DND-41 (cell line): ENCODE results near the gene ACTL10.

ENCODE experiments used
- ATAC-seq: fragments of 200-7000 bp; cut with Tn5 transposase; 3 replicates; pipeline ENCODE4 v1.9.1; 2021; ENCODE audit warnings: low read depth; ENCODE audit not compliant: insufficient read depth
- DNase-seq: peaks from one replicate; pipeline ENCODE4 v3.0.0-alpha.2; 2020
- H2AFZ ChIP-seq: 2 replicates; pipeline ENCODE4 v1.6.0; 2012; ENCODE audit warnings: low read depth, low read length
- H3K27ac ChIP-seq: 2 replicates; pipeline ENCODE4 v1.5.1; 2012; ENCODE audit warnings: low read length, inconsistent platforms
- H3K27me3 ChIP-seq: fragments of 200-600 bp; sonication (generic); 2 replicates; pipeline ENCODE4 v1.6.0; 2012; ENCODE audit warnings: low read length, mild to moderate bottlenecking, inconsistent platforms; ENCODE audit not compliant: insufficient read depth, poor library complexity
- H3K36me3 ChIP-seq: 2 replicates; pipeline ENCODE4 v1.5.1; 2012; ENCODE audit warnings: low read length, inconsistent platforms; ENCODE audit not compliant: insufficient read depth
- H3K4me1 ChIP-seq: 2 replicates; pipeline ENCODE4 v1.5.1; 2012; ENCODE audit warnings: mild to moderate bottlenecking, low read length; ENCODE audit not compliant: insufficient read depth
- H3K4me2 ChIP-seq: 2 replicates; pipeline ENCODE4 v1.6.0; 2012; ENCODE audit warnings: mild to moderate bottlenecking, moderate library complexity, low read length, inconsistent platforms; ENCODE audit not compliant: insufficient read depth
- H3K4me3 ChIP-seq, 2 experiments: fragments of 200-600 bp in 1 of 2; shearing (Covaris generic) in 1 of 2; 2 replicates each; pipeline ENCODE4 v1.5.1; 2012 to 2016; ENCODE audit warnings: inconsistent platforms in 2 of 2, low read length in 2 of 2, mild to moderate bottlenecking in 2 of 2, low read depth in 1 of 2, moderate library complexity in 1 of 2
- H3K79me2 ChIP-seq: 2 replicates; pipeline ENCODE4 v1.6.0; 2012; ENCODE audit warnings: low read length, inconsistent platforms; ENCODE audit not compliant: insufficient read depth
- H3K9ac ChIP-seq: 2 replicates; pipeline ENCODE4 v1.6.0; 2012; ENCODE audit warnings: low read depth, mild to moderate bottlenecking, inconsistent platforms, low read length, moderate library complexity
- H3K9me3 ChIP-seq: 2 replicates; pipeline ENCODE4 v1.5.1; 2012; ENCODE audit warnings: low read length, moderate library complexity, mild to moderate bottlenecking, inconsistent platforms; ENCODE audit not compliant: insufficient read depth, severe bottlenecking
- H4K20me1 ChIP-seq: 2 replicates; pipeline ENCODE4 v1.6.0; 2012; ENCODE audit warnings: low read length; ENCODE audit not compliant: insufficient read depth
- CTCF ChIP-seq: IDR thresholded peaks from 2 replicates; pipeline ENCODE4 v1.5.1; 2012; ENCODE audit warnings: borderline replicate concordance, low read length, moderate library complexity, mild to moderate bottlenecking; ENCODE audit not compliant: poor library complexity, severe bottlenecking; ENCODE audit errors: extremely low read depth
- EZH2 ChIP-seq: IDR thresholded peaks from 3 replicates; pipeline ENCODE4 v1.6.1; 2012; ENCODE audit warnings: borderline replicate concordance, low read depth, mild to moderate bottlenecking, moderate library complexity, low read length, inconsistent platforms; ENCODE audit not compliant: severe bottlenecking

The ACTL10 gene

GRCh38 chr20:33673114-33673409, 6.3 kb downstream of the ACTL10 start:
- peak overlapping the region; percentile 63 for H3K9ac ChIP-seq
- H3K4me3 ChIP-seq: peak overlapping the region in 1 of 2 experiments; percentile 63; a peak in 2 of 4 replicates
- peaks cover 37% of the 10 kb centered on the region for H3K36me3 ChIP-seq
- no peak overlapping the region for H2AFZ ChIP-seq
- ATAC-seq: no peak
- no peaks in the 10 kb centered on the region for H3K27me3 ChIP-seq
- DNase-seq: no peak
- H4K20me1 ChIP-seq: peaks cover 32% of the 10 kb centered on the region
- 0 out of 2 replicates have a peak overlapping the region, but pooled peaks have one; percentile 45 for H3K27ac ChIP-seq
- H3K9me3 ChIP-seq: no peaks in the 10 kb centered on the region
- TF ChIP-seq EZH2 (no peak), CTCF (no peak)
- H3K4me2 ChIP-seq: peak overlapping the region; percentile 89
- no peaks in the 10 kb centered on the region; the same call in 1 of the 2 replicates for H3K79me2 ChIP-seq
- H3K4me1 ChIP-seq: peaks cover 29% of the 10 kb centered on the region

DNA sequence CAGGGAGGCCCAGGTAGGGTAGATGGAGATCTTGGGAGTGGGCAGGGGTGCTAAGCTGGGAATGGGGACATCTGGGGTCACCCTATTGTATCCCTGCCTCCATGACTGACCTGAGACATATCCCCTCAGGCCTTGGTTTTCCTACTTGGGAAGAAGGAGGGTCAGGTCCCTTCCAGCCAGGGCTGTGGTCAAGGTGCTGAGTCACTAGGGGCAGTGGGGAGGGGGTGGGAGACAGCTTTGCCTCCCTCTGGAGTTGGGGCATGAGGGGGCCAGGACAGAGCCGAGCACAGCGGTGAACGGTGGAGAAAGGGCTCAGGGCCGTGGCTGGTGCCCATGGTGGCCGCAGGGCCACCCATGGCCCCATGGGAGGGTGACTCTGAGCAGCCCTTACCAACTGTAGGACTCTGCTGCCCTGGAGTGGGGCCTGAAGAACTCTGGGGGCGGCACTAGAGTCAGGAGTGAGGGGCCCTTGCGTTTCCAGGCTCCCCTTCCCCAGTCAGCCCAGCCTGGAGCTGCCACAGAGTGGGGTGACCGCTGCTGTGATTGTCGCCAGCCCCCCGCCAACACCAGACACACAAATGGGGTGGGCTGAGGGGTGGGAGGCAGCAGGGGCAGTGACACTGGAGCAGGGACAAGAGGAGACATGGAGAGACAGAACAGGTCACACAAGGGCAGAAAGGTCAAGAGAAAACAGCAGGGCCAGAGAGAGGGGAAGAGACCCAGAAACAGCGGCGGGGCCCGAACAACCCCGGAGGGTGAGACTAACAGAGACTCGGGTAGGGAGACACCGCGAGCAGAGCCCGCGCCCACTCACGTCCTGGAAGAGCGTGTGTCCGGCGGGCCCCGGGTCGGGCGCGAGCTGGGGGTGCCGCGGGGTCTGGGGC, 6.9 kb downstream of the ACTL10 start:
- peak overlapping the region; percentile 89 for H3K4me2 ChIP-seq
- no peaks in the 10 kb centered on the region; the same call in 1 of the 2 replicates for H3K79me2 ChIP-seq
- peak overlapping the region; percentile 63 for H3K9ac ChIP-seq
- peak overlapping the region; percentile 27 to 63; a peak in 3 of 4 replicates for H3K4me3 ChIP-seq
- 0 out of 3 replicates have a peak, but pooled peaks have one; percentile 1 for ATAC-seq
- H3K4me1 ChIP-seq: peaks cover 29% of the 10 kb centered on the region
- H3K9me3 ChIP-seq: no peaks in the 10 kb centered on the region
- H3K27ac ChIP-seq: peak overlapping the region; percentile 52
- peak overlapping the region; percentile 74 for H2AFZ ChIP-seq
- peaks cover 38% of the 10 kb centered on the region for H4K20me1 ChIP-seq
- no peak for TF ChIP-seq CTCF
- TF ChIP-seq EZH2: no peak
- no peaks in the 10 kb centered on the region for H3K27me3 ChIP-seq
- no peak for DNase-seq
- peaks cover 39% of the 10 kb centered on the region for H3K36me3 ChIP-seq

- H3K9ac ChIP-seq: peak within 1 kb of the TSS; percentile 63
- H3K4me1 ChIP-seq: peaks cover 29% of the 10 kb centered on the region
- no peaks in the 10 kb centered on the region for H3K27me3 ChIP-seq
- peak within 1 kb of the TSS; percentile 89 for H3K4me2 ChIP-seq
- ATAC-seq (peak; percentile 76), DNase-seq (peak; percentile 67)
- peak within 1 kb of the TSS; percentile 52 for H3K27ac ChIP-seq
- no peaks in the 10 kb centered on the region for H3K9me3 ChIP-seq
- peak within 1 kb of the TSS; percentile 27 to 63; a peak in 3 of 4 replicates for H3K4me3 ChIP-seq
- peak within 1 kb of the TSS; percentile 74 for H2AFZ ChIP-seq
- H4K20me1 ChIP-seq: peaks cover 47% of the 10 kb centered on the region
- peaks cover 42% of the 10 kb centered on the region for H3K36me3 ChIP-seq
- TF ChIP-seq EZH2 (no peak), CTCF (no peak)
- peaks cover 2% of the 10 kb centered on the region for H3K79me2 ChIP-seq
Observed at GRCh38 chr20:33674294-33675135, 7.8 kb downstream of the ACTL10 start, which contains the start of gene NECAB3. Gene NECAB3, minus strand, starts transcription at chr20:33674428. Its CDS starts 76 bp downstream, at chr20:33674352.
